Heart left ventricle (tissue), 16 donors: ENCODE measurements around the gene EIF4E1B. TPM values are rescaled to one million over a fixed set of nuclear protein-coding genes. Genes with fewer than 3 reads are reported as not detected.

Experiments used
- ATAC-seq, 4 donors: fragments of 200-7000 bp; cut with Tn5 transposase; one replicate each; pipeline ENCODE4 v1.9.1; 2020 to 2022; ENCODE audit warnings: moderate library complexity in 4 of 4, mild to moderate bottlenecking in 3 of 4, moderate number of reproducible peaks in 1 of 4
- DNase-seq, 5 donors: peaks; one replicate each; pipeline ENCODE4 v3.0.0-alpha.2; 2020
- H3K27ac ChIP-seq, 12 donors: fragments of 200-600 bp; sonication (generic) in 4 of 12; one replicate each; pipeline versions ENCODE4 v1.5.0 to v1.8.0; 2016 to 2022; ENCODE audit warnings: mild to moderate bottlenecking in 2 of 12
- H3K27me3 ChIP-seq, 9 donors: fragments of 200-600 bp; sonication (generic) in 2 of 9; one replicate each; pipeline versions ENCODE4 v1.5.1 to v1.8.0; 2016 to 2022; ENCODE audit warnings: mild to moderate bottlenecking in 3 of 9
- H3K36me3 ChIP-seq, 9 donors: fragments of 200-600 bp; sonication (generic) in 2 of 9; one replicate each; pipeline versions ENCODE4 v1.5.0 to v1.8.0; 2018 to 2022; ENCODE audit warnings: mild to moderate bottlenecking in 2 of 9
- H3K4me1 ChIP-seq, 12 donors: fragments of 200-600 bp; sonication (generic) in 4 of 12; one replicate each; pipeline versions ENCODE4 v1.5.0 to v1.8.0; 2016 to 2022; ENCODE audit warnings: mild to moderate bottlenecking in 3 of 12
- H3K4me3 ChIP-seq, 12 donors: fragments of 200-600 bp; sonication (generic) in 4 of 12; one replicate each; pipeline versions ENCODE4 v1.5.0 to v1.8.0; 2017 to 2022; ENCODE audit warnings: mild to moderate bottlenecking in 9 of 12, moderate library complexity in 4 of 12
- H3K9me3 ChIP-seq, 12 donors: fragments of 200-600 bp; sonication (generic) in 4 of 12; one replicate each; pipeline versions ENCODE4 v1.5.0 to v1.8.0; 2016 to 2022; ENCODE audit warnings: mild to moderate bottlenecking in 1 of 12
- POLR2A ChIP-seq, 2 donors: fragments of 450-650 bp; IDR thresholded peaks; one replicate each; pipeline ENCODE4 v1.6.1; 2017; ENCODE audit warnings: antibody characterized with exemption in 2 of 2, mild to moderate bottlenecking in 2 of 2, moderate library complexity in 2 of 2
- WGBS, 4 donors: extraction: QIAGEN DNeasy Blood & Tissue Kit in 2 of 4; methylation state at CpG; one replicate each; pipeline versions ENCODE4 v1.1.5 to v1.1.7; 2013 to 2018; 5-methylcytosine and 5-hydroxymethylcytosine counted together
- intact Hi-C, 10 donors: fragments of 100-400 bp; cut with DNase I; formaldehyde crosslinking; loops; one replicate each; pipeline versions ENCODE4 v1.11.1 to v1.14.2; 2022
- polyA plus RNA-seq, 2 donors: library from polyadenylated mRNA; stranded (reverse); fragments of 200-250 nt; gene quantifications; one replicate each; pipeline ENCODE4 v1.2.3, GENCODE V29; 2013
- total RNA-seq, 9 donors: library from RNA; depleted of rRNA in 2 of 9; stranded (reverse); fragments of >200 nt in 2 of 9; fragmentation: NEBNext Ultra II Directional in 3 of 9; extraction: Animal tissue kit (Norgen Biotek cat#: 25700) in 3 of 9; gene quantifications; one replicate each; pipeline versions ENCODE4 v1.1.0 to v1.2.4, GENCODE V29; 2016 to 2023
- TF ChIP-seq, protein P1 (sequence below), 12 donors: fragments of 200-600 bp; sonication (generic) in 4 of 12; IDR thresholded peaks; one replicate each; pipeline versions ENCODE4 v1.5.0 to v1.8.0; 2018 to 2022; ENCODE audit warnings: antibody characterized with exemption in 12 of 12, mild to moderate bottlenecking in 5 of 12
- donor health status: ischemic (EF 13 %, LVEDD 7.1; RV severe dilation, severe dysfunction).
- donor health status: healthy with polysubstance abuse.
- donor health status: DM: no; HTN: yes; CAD: no.
- donor health status: DM: no; HTN: no; CAD: no.
- donor health status: ischemic (EF 25% LVEDD 6.9; RV normal size, moderate dysfunction).
- donor health status: ischemic (EF 25% LVEDD 5.7; RV mildly dilated, moderate dysfunction).
- donor health status: healthy.
- donor health status: DM: yes; HTN: yes; CAD: no.
- donor health status: ischemic (EF 35%, LVEDD 5.7; RV mildly dilated, moderate dysfunction).
- donor health status: nonischemic (EF 11% LVEDD 7.7; RV severe dilation, severe dysfunction).
- donor health status: DM: yes; HTN: yes; CAD: no.
- donor health status: PGD.
- donor health status: ischemic (EF 29% LVEDD 5.4; RV normal size, mild dysfunction).
- donor health status: nonischemic (EF 23%, LVEDD 6.1; RV moderate dilation, normal function).

EIF4E1B gene
- total and polyA plus RNA-seq, 11 donors = not detected

DNA sequence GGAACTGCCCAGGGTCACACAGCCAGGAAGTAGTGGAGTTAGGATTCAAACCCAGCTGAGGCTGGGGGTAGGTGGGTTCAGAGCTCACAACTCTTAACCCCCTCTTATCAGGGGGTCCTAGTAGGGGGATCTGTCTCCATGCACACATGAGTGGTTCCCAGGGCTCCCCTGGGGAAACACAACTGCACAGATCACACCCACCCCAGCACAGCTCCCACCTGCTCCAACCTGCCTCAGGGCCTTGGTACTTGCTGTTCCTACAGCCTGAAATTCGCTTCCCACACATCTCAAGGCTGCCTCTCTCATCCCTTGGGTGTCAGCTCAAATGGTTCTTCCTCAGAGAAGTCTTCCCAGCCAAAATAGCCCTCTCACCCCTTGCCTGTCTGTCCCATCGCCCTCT is 5.0 kb upstream of the EIF4E1B start:
- intact Hi-C loops = no loop called here
- Histone ChIP-seq H3K9me3 (no peaks in the 10 kb centered on the region), H3K4me1 (peaks cover 0 to 26% (median 9%) of the 10 kb centered on the region in 12 donors), H3K27ac (no peak overlapping the region), H3K4me3 (no peak overlapping the region), H3K27me3 (peaks cover 22 to 94% (median 58%) of the 10 kb centered on the region in 9 donors), H3K36me3 (no peaks in the 10 kb centered on the region)
- no peak for TF ChIP-seq POLR2A (IDR thresholded peaks at IDR 0.05)
- TF ChIP-seq, protein P1, sequence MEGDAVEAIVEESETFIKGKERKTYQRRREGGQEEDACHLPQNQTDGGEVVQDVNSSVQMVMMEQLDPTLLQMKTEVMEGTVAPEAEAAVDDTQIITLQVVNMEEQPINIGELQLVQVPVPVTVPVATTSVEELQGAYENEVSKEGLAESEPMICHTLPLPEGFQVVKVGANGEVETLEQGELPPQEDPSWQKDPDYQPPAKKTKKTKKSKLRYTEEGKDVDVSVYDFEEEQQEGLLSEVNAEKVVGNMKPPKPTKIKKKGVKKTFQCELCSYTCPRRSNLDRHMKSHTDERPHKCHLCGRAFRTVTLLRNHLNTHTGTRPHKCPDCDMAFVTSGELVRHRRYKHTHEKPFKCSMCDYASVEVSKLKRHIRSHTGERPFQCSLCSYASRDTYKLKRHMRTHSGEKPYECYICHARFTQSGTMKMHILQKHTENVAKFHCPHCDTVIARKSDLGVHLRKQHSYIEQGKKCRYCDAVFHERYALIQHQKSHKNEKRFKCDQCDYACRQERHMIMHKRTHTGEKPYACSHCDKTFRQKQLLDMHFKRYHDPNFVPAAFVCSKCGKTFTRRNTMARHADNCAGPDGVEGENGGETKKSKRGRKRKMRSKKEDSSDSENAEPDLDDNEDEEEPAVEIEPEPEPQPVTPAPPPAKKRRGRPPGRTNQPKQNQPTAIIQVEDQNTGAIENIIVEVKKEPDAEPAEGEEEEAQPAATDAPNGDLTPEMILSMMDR (IDR thresholded peaks at IDR 0.05) = no peak
- no peak for ATAC-seq
- WGBS, 4 donors = 60 to 75% (median 65%) methylated on average over 2 of the region's 2 CpGs
- DNase-seq = no peak

DNA sequence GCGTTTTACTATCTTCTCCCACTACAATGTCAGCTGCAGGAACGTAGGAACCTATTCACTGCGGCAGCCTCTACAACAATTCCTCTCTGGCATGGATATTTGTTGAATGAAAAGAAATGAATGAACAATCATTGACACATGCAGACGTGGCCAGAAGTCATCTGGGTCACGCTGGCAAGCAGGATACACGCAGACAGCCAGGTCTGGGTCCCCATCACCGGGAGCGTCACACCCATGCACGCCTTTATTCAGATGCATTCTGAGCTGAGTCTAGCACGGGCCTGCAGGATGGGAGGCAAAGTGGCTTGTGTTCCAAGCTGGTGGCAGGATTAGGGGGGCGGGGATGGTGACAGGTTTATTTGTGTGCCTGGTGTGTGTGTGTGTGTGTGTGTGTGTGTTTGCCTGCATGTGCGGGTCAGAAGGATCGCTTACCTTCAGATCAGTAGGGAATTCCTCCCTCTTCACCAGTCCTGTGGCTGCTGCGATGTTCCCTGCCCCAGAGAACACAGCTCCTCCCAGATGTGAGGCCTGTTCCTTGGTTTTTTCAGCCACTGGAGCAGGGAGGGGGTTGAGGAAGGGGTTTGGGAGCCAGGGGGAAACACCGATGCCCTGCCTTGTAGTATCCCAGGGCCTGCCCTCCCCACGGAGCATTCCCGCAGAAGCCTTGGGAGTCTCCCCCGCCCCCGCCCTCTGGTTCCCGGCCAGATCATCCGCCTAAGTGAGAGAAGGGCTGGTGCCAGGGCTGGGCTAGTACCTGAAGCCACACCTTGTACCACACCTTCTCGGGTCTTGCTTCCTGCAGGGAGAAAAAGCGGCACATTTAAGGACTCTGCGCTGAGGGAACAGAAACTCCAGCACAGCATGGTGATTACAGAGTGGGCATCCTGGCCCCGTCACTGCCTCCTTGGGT is 4.3 kb upstream of the EIF4E1B start:
- H3K27me3 ChIP-seq = peaks cover 17 to 94% (median 58%) of the 10 kb centered on the region in 9 donors
- H3K36me3 ChIP-seq = no peaks in the 10 kb centered on the region
- H3K4me1 ChIP-seq = peaks cover 0 to 24% (median 11%) of the 10 kb centered on the region in 12 donors
- no peak overlapping the region for H3K27ac ChIP-seq
- no peak for ATAC-seq
- intact Hi-C loops = no loop called here
- 33 to 55% (median 47%) methylated on average over 15 to 25 of the region's 25 CpGs for WGBS, 4 donors
- no peak overlapping the region for H3K4me3 ChIP-seq
- no peaks in the 10 kb centered on the region for H3K9me3 ChIP-seq
- TF ChIP-seq, protein P1 (IDR thresholded peaks at IDR 0.05) = no peak
- no peak for TF ChIP-seq POLR2A (IDR thresholded peaks at IDR 0.05)
- no peak for DNase-seq

DNA sequence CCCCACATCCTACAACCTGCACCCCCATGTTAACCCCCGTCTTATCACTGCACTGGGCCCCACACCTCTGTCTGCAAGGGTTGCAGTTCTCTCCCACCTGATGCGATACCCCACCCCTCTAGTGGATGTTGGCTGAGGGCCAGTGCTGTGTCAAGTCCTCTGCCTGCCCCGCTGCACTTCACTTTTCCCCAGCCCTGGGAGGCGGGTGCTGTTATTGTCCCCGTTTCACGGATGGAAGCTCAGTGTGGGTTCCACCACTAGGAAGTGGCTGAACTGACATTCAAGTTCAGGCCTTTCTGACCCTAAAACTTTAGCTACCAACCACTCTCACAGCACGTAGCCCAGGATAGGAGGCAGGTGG is 3.6 kb upstream of the EIF4E1B start:
- Histone ChIP-seq H3K4me3 (no peak overlapping the region), H3K27ac (no peak overlapping the region), H3K36me3 (no peaks in the 10 kb centered on the region), H3K9me3 (no peaks in the 10 kb centered on the region), H3K4me1 (peaks cover 0 to 18% (median 10%) of the 10 kb centered on the region in 12 donors), H3K27me3 (peaks cover 17 to 94% (median 56%) of the 10 kb centered on the region in 9 donors)
- intact Hi-C loops = no loop called here
- ATAC-seq = no peak
- WGBS, 4 donors = 45 to 65% (median 58%) methylated on average over 6 to 7 of the region's 7 CpGs
- no peak for DNase-seq
- no peak for TF ChIP-seq POLR2A (IDR thresholded peaks at IDR 0.05)

DNA sequence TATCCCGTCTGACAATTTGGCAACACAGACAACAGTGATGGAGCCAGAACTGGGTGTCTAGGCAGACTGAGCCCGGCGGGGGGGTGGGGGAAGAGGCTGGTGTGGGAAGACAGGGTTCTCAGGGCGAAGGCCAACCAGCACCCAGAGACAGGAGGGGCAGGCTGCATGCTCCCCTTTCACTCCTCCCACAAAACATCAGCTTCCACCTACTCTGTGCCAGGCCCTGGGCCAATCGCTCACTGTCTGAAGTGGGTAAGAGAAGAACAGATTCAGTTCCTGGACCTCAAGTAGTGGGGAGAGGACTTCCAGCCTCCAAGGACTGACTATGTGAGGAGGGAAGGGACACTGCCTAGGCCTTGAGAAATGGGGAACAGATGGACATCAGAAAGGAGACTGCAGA is 2.9 kb upstream of the EIF4E1B start:
- no peaks in the 10 kb centered on the region for H3K9me3 ChIP-seq
- no peak overlapping the region for H3K4me3 ChIP-seq
- no peaks in the 10 kb centered on the region for H3K36me3 ChIP-seq
- 70 to 83% (median 73%) methylated on average over 5 of the region's 5 CpGs for WGBS, 4 donors
- TF ChIP-seq POLR2A (IDR thresholded peaks at IDR 0.05) = no peak
- TF ChIP-seq, protein P1 (IDR thresholded peaks at IDR 0.05) = no peak
- ATAC-seq (no peak), DNase-seq (no peak)
- H3K27ac ChIP-seq = no peak overlapping the region
- H3K4me1 ChIP-seq = peaks cover 0 to 18% (median 10%) of the 10 kb centered on the region in 12 donors
- H3K27me3 ChIP-seq = peaks cover 22 to 96% (median 62%) of the 10 kb centered on the region in 9 donors
- intact Hi-C loops = no loop called here
